Measurements from ENCODE around the gene PDE4D.

DNA sequence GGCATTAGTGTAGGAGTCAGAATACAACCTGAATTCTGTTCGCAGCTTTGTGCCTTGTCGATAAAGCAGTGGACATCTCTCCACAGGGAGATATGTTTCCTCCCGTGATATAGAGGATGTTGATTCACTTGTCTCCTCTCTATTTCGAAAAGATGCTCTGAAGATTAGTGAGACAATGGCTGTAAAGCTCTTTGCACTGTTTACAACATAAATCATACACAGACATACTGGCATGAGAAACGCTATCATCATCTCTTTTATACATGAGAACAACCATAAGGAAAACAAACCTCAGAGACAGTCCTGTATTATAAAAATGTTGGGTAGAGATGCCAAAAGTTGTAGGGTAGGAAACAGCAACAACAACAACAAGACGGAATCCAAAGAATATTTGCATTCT is 803.2 kb downstream of the PDE4D start:
- no peak for TF ChIP-seq CTCF (optimal IDR thresholded peaks at IDR 0.05 in 1 of 3, IDR thresholded peaks at IDR 0.05 in 1 of 3, conservative IDR thresholded peaks at IDR 0.05 in 1 of 3; ENCODE audit: extremely low read depth in 1 of 3, insufficient read depth in 2 of 3, low read length in 3 of 3)
- TF ChIP-seq EZH2 (IDR thresholded peaks at IDR 0.05; ENCODE audit: low read length): no peak
